GM18511 (cell line): ENCODE measurements around the gene INO80.

Source experiments
- ATAC-seq: cut with Tn5 transposase; IDR thresholded peaks from one replicate; pipeline ENCODE4 v1.9.1; 2021; ENCODE audit warnings: mild to moderate bottlenecking, moderate library complexity; ENCODE audit not compliant: unreplicated experiment

The INO80 gene

GRCh38 chr15:41004490-41004889, 111.6 kb downstream of the INO80 start:
- ATAC-seq: no peak

- ATAC-seq: no peak
Observed at GRCh38 chr15:41001524-41002214, 114.4 kb downstream of the INO80 start.

- ATAC-seq: no peak
Observed at GRCh38 chr15:40999190-40999589, 116.9 kb downstream of the INO80 start.

GRCh38 chr15:40995656-40996055, 120.4 kb downstream of the INO80 start:
- ATAC-seq: no peak

- ATAC-seq: no peak
Observed at GRCh38 chr15:40992825-40993224, 123.3 kb downstream of the INO80 start.

GRCh38 chr15:40992241-40992741, 123.8 kb downstream of the INO80 start:
- ATAC-seq: no peak

GRCh38 chr15:40991355-40991754, 124.7 kb downstream of the INO80 start:
- ATAC-seq: no peak

- ATAC-seq: no peak
Observed at GRCh38 chr15:40990789-40991188, 125.3 kb downstream of the INO80 start.

- no peak for ATAC-seq
Observed at GRCh38 chr15:40990080-40990479, 126.0 kb downstream of the INO80 start.

GRCh38 chr15:40988156-40988555, 127.9 kb downstream of the INO80 start:
- ATAC-seq: no peak

- ATAC-seq: no peak
Observed at GRCh38 chr15:40986820-40987219, 129.3 kb downstream of the INO80 start.

GRCh38 chr15:40985541-40986330, 130.3 kb downstream of the INO80 start:
- no peak for ATAC-seq

- ATAC-seq: no peak
Observed at GRCh38 chr15:40984964-40985363, 131.1 kb downstream of the INO80 start.

- no peak for ATAC-seq
Observed at GRCh38 chr15:40984406-40984805, 131.7 kb downstream of the INO80 start.

- ATAC-seq: no peak
Observed at GRCh38 chr15:40982855-40983254, 133.2 kb downstream of the INO80 start.

GRCh38 chr15:40981186-40981585, 134.9 kb downstream of the INO80 start:
- no peak for ATAC-seq

- ATAC-seq: no peak
Observed at GRCh38 chr15:40978562-40978961, 137.5 kb downstream of the INO80 start.

- no peak for ATAC-seq
Observed at GRCh38 chr15:40978141-40978540, 137.9 kb downstream of the INO80 start.

- no peak for ATAC-seq
Observed at GRCh38 chr15:40976819-40977218, 139.3 kb downstream of the INO80 start.

GRCh38 chr15:40974879-40975278, 141.2 kb downstream of the INO80 start:
- ATAC-seq: no peak

GRCh38 chr15:40969363-40969762, 146.7 kb downstream of the INO80 start:
- ATAC-seq: no peak
